GM23338 (cell line): ENCODE results near the gene GRM6. TPM values are rescaled to one million over a fixed set of nuclear protein-coding genes. Genes with fewer than 3 reads are reported as not detected.

Experiments
- ATAC-seq: fragments of 200-7000 bp; cut with Tn5 transposase; 3 replicates; pipeline ENCODE4 v1.9.1; 2020
- DNase-seq: peaks from one replicate; pipeline ENCODE4 v3.0.0-alpha.2; 2015; ENCODE audit warnings: low spot score
- H2AFZ ChIP-seq: fragments of 200-600 bp; sonication (generic); 2 replicates; pipeline ENCODE4 v1.8.0; 2016; ENCODE audit warnings: antibody characterized with exemption, mild to moderate bottlenecking, moderate library complexity
- H3F3A ChIP-seq: fragments of 200-600 bp; sonication (generic); replicated peaks from 2 replicates; pipeline ENCODE4 v1.8.0; 2017; ENCODE audit warnings: antibody characterized with exemption, mixed run types, low read depth
- H3K27ac ChIP-seq: fragments of 200-600 bp; sonication (generic); 2 replicates; pipeline ENCODE4 v1.6.1; 2016; ENCODE audit warnings: low read depth
- H3K27me3 ChIP-seq: fragments of 200-600 bp; sonication (generic); 2 replicates; pipeline ENCODE4 v1.8.0; 2016; ENCODE audit warnings: mild to moderate bottlenecking, mixed run types, moderate library complexity; ENCODE audit not compliant: insufficient read depth
- H3K36me3 ChIP-seq: fragments of 200-600 bp; sonication (generic); 2 replicates; pipeline ENCODE4 v1.8.0; 2016; ENCODE audit warnings: mild to moderate bottlenecking; ENCODE audit not compliant: insufficient read depth
- H3K4me1 ChIP-seq: fragments of 200-600 bp; sonication (generic); 2 replicates; pipeline ENCODE4 v1.8.0; 2016; ENCODE audit warnings: mild to moderate bottlenecking, moderate library complexity; ENCODE audit not compliant: insufficient read depth
- H3K4me2 ChIP-seq: fragments of 200-600 bp; sonication (generic); 2 replicates; pipeline ENCODE4 v1.7.1; 2017; ENCODE audit warnings: mixed run types
- H3K4me3 ChIP-seq: fragments of 200-600 bp; sonication (generic); 2 replicates; pipeline ENCODE4 v1.6.1; 2016; ENCODE audit warnings: mixed run types
- H3K79me2 ChIP-seq: fragments of 200-600 bp; sonication (generic); replicated peaks from 2 replicates; pipeline ENCODE4 v1.8.0; 2017; ENCODE audit warnings: mild to moderate bottlenecking; ENCODE audit not compliant: insufficient read depth
- H3K9me2 ChIP-seq: fragments of 200-600 bp; sonication (generic); 2 replicates; pipeline ENCODE4 v1.8.0; 2017; ENCODE audit not compliant: insufficient read depth
- H4K20me1 ChIP-seq: fragments of 200-600 bp; sonication (generic); replicated peaks from 2 replicates; pipeline ENCODE4 v1.8.0; 2017; ENCODE audit warnings: mild to moderate bottlenecking; ENCODE audit not compliant: insufficient read depth
- H3K27ac Mint-ChIP-seq: 2 replicates; pipeline ENCODE4 v1.8.0; 2020; ENCODE audit warnings: inconsistent platforms, mild to moderate bottlenecking, moderate library complexity, mixed read lengths
- H3K27me3 Mint-ChIP-seq: 3 replicates; pipeline ENCODE4 v1.8.0; 2022; ENCODE audit warnings: low read depth, mild to moderate bottlenecking, moderate library complexity, mixed read lengths, inconsistent platforms; ENCODE audit not compliant: insufficient read depth, poor library complexity
- H3K36me3 Mint-ChIP-seq: 3 replicates; pipeline ENCODE4 v1.8.0; 2021; ENCODE audit warnings: low read depth, mild to moderate bottlenecking, inconsistent platforms, moderate library complexity, mixed read lengths
- H3K4me1 Mint-ChIP-seq: 3 replicates; pipeline ENCODE4 v1.8.0; 2020; ENCODE audit warnings: mild to moderate bottlenecking, inconsistent platforms, mixed read lengths
- H3K4me3 Mint-ChIP-seq: 3 replicates; pipeline ENCODE4 v1.8.0; 2021; ENCODE audit warnings: moderate library complexity, mild to moderate bottlenecking, inconsistent platforms, mixed read lengths
- H3K9me3 Mint-ChIP-seq: 3 replicates; pipeline ENCODE4 v1.8.0; 2020; ENCODE audit warnings: moderate library complexity, mild to moderate bottlenecking, inconsistent platforms, mixed read lengths
- CREB1 ChIP-seq: fragments of 250-450 bp; sonication (Bioruptor Pico); IDR thresholded peaks from 2 replicates; pipeline ENCODE4 v1.5.0; 2020; ENCODE audit warnings: low read depth, mild to moderate bottlenecking, moderate library complexity
- CTCF ChIP-seq, 2 experiments: fragments of 200-600 bp in 1 of 2; sonication (generic) in 1 of 2; conservative IDR thresholded peaks; 2 replicates each; pipeline versions ENCODE4 v1.5.1 to v1.6.1; 2016 to 2017; ENCODE audit warnings: antibody characterized with exemption in 2 of 2, low read depth in 2 of 2, mild to moderate bottlenecking in 2 of 2, moderate library complexity in 1 of 2
- EZH2 ChIP-seq: fragments of 200-600 bp; sonication (generic); IDR thresholded peaks from one replicate; pipeline ENCODE4 v1.8.0; 2017; ENCODE audit warnings: antibody characterized with exemption, mild to moderate bottlenecking, low read depth; ENCODE audit not compliant: unreplicated experiment
- EZH2phosphoT487 ChIP-seq: fragments of 200-600 bp; sonication (generic); IDR thresholded peaks from one replicate; pipeline ENCODE4 v1.8.1; 2018; ENCODE audit warnings: antibody characterized with exemption; ENCODE audit not compliant: unreplicated experiment
- JUNB ChIP-seq: IDR thresholded peaks from one replicate; pipeline ENCODE4 v1.6.1; 2016; ENCODE audit warnings: antibody characterized with exemption; ENCODE audit not compliant: unreplicated experiment
- NANOG ChIP-seq: IDR thresholded peaks from 2 replicates; pipeline ENCODE4 v1.6.1; 2016; ENCODE audit warnings: antibody characterized with exemption, borderline replicate concordance
- POLR2AphosphoS5 ChIP-seq: IDR thresholded peaks from 2 replicates; pipeline ENCODE4 v1.6.1; 2016; ENCODE audit warnings: antibody characterized with exemption, low read depth
- STAT1 ChIP-seq: IDR thresholded peaks from one replicate; pipeline ENCODE4 v1.6.1; 2016; ENCODE audit warnings: antibody characterized with exemption; ENCODE audit not compliant: unreplicated experiment
- ZNF114 ChIP-seq: fragments of 250-450 bp; sonication (Bioruptor Pico); IDR thresholded peaks from 2 replicates; pipeline ENCODE4 v1.5.0; 2020; ENCODE audit warnings: mild to moderate bottlenecking, moderate library complexity
- ZNF331 ChIP-seq: fragments of 250-450 bp; sonication (Bioruptor Pico); IDR thresholded peaks from 2 replicates; pipeline ENCODE4 v1.5.0; 2020; ENCODE audit warnings: low read depth, mild to moderate bottlenecking, moderate library complexity
- ZNF462 ChIP-seq: fragments of 250-450 bp; sonication (Bioruptor Pico); IDR thresholded peaks from 2 replicates; pipeline ENCODE4 v1.5.0; 2020; ENCODE audit warnings: mild to moderate bottlenecking, moderate library complexity
- polyA plus RNA-seq: library from polyadenylated mRNA; unstranded; fragments of >200 nt; fragmentation: Nextera tagmentation; extraction: Ambion mirVana; gene quantifications from 2 replicates; pipeline ENCODE4 v1.2.1, GENCODE V29; 2016
- total RNA-seq: library from RNA; depleted of rRNA; stranded (reverse); fragments of >200 nt; shearing (Covaris generic); gene quantifications from 2 replicates; pipeline ENCODE4 v1.2.3, GENCODE V29; 2014
- TF ChIP-seq, protein P1 (sequence below): IDR thresholded peaks from 2 replicates; pipeline ENCODE4 v1.6.1; 2016; ENCODE audit warnings: antibody characterized with exemption
- TF ChIP-seq, protein P2 (sequence below): IDR thresholded peaks from one replicate; pipeline ENCODE4 v1.6.1; 2018; ENCODE audit warnings: antibody characterized with exemption; ENCODE audit not compliant: unreplicated experiment

GRM6 gene
- total and polyA plus RNA-seq, 2 experiments from 2014 or later, result 0.19 TPM; not detected in 1

DNA sequence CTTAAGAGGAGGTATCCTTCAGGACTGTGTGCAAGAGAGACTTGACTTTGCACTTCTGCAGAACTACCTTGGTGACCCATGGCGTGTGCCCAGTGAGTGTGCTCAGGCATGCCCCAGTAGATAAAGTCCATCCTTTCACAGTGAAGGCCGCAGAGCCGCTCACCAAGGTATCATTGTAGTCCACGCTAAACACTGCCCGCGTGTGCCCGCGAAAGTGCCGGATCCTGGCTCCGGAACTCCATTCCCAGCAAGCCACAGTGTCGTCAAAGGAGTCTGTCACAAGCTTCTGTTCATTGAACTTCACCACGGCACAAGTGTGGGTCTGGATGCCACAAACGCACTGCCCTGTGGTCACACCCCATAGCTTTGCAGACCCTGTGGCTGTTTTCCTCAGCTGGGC is 3.3 kb upstream of the GRM6 start:
- Histone ChIP-seq H3K9me2 (no peaks in the 10 kb centered on the region), H3K4me1 (peaks cover 8% of the 10 kb centered on the region), H3K27me3 (peaks cover 29% of the 10 kb centered on the region), H3K4me3 (no peak overlapping the region), H3K4me2 (no peak overlapping the region), H3K79me2 (no peaks in the 10 kb centered on the region), H4K20me1 (no peaks in the 10 kb centered on the region), H2AFZ (no peak overlapping the region), H3K27ac (no peak overlapping the region), H3K36me3 (no peaks in the 10 kb centered on the region), H3F3A (0 out of 2 replicates have a peak, but pooled peaks cover 3% of the 10 kb centered on the region)
- ATAC-seq, result no peak
- Mint-ChIP-seq H3K9me3 (peaks cover 53% of the 10 kb centered on the region), H3K36me3 (peaks cover 18% of the 10 kb centered on the region), H3K4me3 (no peak overlapping the region), H3K27ac (no peak overlapping the region), H3K4me1 (peaks cover 11% of the 10 kb centered on the region; the same call in 2 of the 3 replicates), H3K27me3 (peaks cover 34% of the 10 kb centered on the region)
- no peak for DNase-seq
- no peak for TF ChIP-seq NANOG
- no peak for TF ChIP-seq STAT1
- TF ChIP-seq ZNF462 (CRISPR knock-in tag), result no peak
- TF ChIP-seq, protein P1, sequence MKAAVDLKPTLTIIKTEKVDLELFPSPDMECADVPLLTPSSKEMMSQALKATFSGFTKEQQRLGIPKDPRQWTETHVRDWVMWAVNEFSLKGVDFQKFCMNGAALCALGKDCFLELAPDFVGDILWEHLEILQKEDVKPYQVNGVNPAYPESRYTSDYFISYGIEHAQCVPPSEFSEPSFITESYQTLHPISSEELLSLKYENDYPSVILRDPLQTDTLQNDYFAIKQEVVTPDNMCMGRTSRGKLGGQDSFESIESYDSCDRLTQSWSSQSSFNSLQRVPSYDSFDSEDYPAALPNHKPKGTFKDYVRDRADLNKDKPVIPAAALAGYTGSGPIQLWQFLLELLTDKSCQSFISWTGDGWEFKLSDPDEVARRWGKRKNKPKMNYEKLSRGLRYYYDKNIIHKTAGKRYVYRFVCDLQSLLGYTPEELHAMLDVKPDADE, result no peak
- TF ChIP-seq, protein P2, sequence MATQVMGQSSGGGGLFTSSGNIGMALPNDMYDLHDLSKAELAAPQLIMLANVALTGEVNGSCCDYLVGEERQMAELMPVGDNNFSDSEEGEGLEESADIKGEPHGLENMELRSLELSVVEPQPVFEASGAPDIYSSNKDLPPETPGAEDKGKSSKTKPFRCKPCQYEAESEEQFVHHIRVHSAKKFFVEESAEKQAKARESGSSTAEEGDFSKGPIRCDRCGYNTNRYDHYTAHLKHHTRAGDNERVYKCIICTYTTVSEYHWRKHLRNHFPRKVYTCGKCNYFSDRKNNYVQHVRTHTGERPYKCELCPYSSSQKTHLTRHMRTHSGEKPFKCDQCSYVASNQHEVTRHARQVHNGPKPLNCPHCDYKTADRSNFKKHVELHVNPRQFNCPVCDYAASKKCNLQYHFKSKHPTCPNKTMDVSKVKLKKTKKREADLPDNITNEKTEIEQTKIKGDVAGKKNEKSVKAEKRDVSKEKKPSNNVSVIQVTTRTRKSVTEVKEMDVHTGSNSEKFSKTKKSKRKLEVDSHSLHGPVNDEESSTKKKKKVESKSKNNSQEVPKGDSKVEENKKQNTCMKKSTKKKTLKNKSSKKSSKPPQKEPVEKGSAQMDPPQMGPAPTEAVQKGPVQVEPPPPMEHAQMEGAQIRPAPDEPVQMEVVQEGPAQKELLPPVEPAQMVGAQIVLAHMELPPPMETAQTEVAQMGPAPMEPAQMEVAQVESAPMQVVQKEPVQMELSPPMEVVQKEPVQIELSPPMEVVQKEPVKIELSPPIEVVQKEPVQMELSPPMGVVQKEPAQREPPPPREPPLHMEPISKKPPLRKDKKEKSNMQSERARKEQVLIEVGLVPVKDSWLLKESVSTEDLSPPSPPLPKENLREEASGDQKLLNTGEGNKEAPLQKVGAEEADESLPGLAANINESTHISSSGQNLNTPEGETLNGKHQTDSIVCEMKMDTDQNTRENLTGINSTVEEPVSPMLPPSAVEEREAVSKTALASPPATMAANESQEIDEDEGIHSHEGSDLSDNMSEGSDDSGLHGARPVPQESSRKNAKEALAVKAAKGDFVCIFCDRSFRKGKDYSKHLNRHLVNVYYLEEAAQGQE, result no peak
- no peak for TF ChIP-seq POLR2AphosphoS5
- no peak for TF ChIP-seq EZH2
- no peak for TF ChIP-seq CTCF (conservative IDR thresholded peaks at IDR 0.05; ENCODE audit: low read depth in 2 of 2)
- TF ChIP-seq CREB1 (CRISPR knock-in tag), result no peak
- TF ChIP-seq ZNF331, result no peak
- no peak for TF ChIP-seq EZH2phosphoT487
- TF ChIP-seq JUNB, result no peak
- TF ChIP-seq ZNF114, result no peak
